ENCODE data around the gene PAX8.

- TF ChIP-seq, protein P1, sequence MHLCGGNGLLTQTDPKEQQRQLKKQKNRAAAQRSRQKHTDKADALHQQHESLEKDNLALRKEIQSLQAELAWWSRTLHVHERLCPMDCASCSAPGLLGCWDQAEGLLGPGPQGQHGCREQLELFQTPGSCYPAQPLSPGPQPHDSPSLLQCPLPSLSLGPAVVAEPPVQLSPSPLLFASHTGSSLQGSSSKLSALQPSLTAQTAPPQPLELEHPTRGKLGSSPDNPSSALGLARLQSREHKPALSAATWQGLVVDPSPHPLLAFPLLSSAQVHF (CRISPR knock-in tag; IDR thresholded peaks at IDR 0.05) = no peak
- TF ChIP-seq EP300 (IDR thresholded peaks at IDR 0.05; ENCODE audit: low read depth in 2 of 2, low read length in 2 of 2) (no peak), EP300 (CRISPR knock-in tag; IDR thresholded peaks at IDR 0.05; ENCODE audit: borderline replicate concordance) (no peak), ZNF431 (CRISPR knock-in tag; IDR thresholded peaks at IDR 0.05; ENCODE audit: borderline replicate concordance, low read depth) (no peak), ZMYM3 (CRISPR knock-in tag; IDR thresholded peaks at IDR 0.05) (no peak)
Measured at GRCh38 chr2:113278073-113278741, 514 bp downstream of the PAX8 start.
